ENCODE results near the gene DNAJC12.

The DNAJC12 gene

DNA sequence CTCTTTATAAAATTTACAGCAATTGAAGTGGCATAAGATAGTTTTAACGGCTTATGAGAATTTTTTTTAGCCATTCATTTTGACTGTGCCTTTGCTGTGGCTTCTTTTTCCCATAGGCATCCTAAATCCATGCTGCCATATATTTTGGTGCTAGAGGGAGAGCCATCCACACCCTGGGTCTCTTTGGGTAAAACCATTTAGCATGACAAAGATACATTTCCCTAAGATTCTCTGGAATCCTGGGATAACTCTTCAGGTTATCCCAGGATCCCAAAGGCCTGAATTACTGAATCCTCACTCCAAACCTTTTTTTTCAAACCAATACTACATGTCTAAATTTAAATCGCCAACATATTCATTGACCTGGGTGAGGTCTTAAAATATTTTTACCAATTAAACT lies 28.9 kb downstream of the DNAJC12 start:
- in situ Hi-C loops (cut with MboI; ENCODE audit: low sequenced_read_pairs, unreplicated experiment) = no loop called here
- TF ChIP-seq, protein P1, sequence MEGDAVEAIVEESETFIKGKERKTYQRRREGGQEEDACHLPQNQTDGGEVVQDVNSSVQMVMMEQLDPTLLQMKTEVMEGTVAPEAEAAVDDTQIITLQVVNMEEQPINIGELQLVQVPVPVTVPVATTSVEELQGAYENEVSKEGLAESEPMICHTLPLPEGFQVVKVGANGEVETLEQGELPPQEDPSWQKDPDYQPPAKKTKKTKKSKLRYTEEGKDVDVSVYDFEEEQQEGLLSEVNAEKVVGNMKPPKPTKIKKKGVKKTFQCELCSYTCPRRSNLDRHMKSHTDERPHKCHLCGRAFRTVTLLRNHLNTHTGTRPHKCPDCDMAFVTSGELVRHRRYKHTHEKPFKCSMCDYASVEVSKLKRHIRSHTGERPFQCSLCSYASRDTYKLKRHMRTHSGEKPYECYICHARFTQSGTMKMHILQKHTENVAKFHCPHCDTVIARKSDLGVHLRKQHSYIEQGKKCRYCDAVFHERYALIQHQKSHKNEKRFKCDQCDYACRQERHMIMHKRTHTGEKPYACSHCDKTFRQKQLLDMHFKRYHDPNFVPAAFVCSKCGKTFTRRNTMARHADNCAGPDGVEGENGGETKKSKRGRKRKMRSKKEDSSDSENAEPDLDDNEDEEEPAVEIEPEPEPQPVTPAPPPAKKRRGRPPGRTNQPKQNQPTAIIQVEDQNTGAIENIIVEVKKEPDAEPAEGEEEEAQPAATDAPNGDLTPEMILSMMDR (IDR thresholded peaks at IDR 0.05; ENCODE audit: borderline replicate concordance, control extremely low read depth, extremely low read depth, insufficient read depth, missing control alignments) = no peak
- no peak for DNase-seq (ENCODE audit: low spot score)

DNA sequence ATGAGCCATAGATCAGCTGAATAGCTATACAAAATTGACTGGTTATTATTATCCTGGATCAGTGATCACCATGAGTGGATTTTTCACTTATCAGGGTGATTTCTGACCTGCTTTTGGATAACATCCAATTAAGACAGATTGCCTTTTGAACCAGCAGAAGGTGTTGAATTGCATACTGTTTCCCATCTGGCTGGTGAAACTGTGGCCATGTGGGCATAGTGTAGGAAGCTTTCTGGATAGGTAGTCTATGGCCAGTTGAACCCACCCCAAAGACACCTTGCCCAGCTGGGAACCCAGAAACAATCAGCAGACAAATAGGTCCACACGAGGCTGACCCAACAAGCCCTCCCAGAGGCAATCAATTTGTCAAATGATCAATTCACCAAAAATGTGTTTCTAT lies 29.3 kb downstream of the DNAJC12 start:
- no peak for DNase-seq (ENCODE audit: low spot score)
- TF ChIP-seq, protein P1 (IDR thresholded peaks at IDR 0.05; ENCODE audit: borderline replicate concordance, control extremely low read depth, extremely low read depth, insufficient read depth, missing control alignments) = no peak
- in situ Hi-C loops (cut with MboI; ENCODE audit: low sequenced_read_pairs, unreplicated experiment) = no loop called here

DNA sequence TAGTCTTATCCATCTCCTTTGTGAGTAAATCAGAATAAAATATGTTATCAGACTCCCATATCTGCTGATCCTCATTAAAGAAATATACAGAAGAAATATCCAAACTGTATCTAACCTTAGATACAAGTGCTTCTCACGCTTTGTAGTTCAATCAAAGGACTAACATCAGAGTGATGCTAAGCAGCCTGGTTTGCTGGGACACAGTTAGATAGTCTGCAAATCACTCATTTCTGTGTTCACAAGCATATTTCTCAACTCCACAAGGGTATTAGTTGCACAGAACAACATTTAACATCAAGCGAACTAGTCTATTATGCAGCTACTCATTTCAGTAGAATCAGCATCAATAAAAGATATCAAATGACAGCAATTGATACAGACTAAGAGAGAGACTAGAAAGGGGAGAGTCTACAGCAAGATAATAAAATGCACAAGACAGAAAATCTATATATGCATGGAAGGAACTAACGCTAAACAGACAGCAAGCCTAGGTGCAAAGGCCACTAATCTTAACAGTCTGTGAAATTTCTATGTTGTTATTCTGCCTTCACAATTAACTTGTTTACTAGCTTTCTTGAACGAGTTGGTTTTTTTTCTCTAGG lies 30.0 kb downstream of the DNAJC12 start:
- no peak for DNase-seq (ENCODE audit: low spot score)
- in situ Hi-C loops (cut with MboI; ENCODE audit: low sequenced_read_pairs, unreplicated experiment) = no loop called here

DNA sequence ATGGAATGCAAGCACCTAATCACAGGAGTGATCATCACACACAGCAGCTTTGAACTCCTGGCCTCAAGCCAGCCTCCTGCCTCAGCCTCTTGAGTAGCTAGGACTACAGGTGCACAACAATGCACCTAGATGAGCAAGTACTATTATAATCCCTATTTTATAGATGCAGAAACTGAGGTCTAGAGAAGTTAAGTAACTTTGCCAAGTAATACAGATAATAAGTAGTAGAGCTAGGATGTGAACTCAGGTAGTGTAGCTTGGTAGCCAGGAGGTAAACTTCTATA lies 33.7 kb downstream of the DNAJC12 start:
- TF ChIP-seq, protein P1 (IDR thresholded peaks at IDR 0.05; ENCODE audit: borderline replicate concordance, control extremely low read depth, extremely low read depth, insufficient read depth, missing control alignments) = no peak
- no peak for DNase-seq (ENCODE audit: low spot score)
- in situ Hi-C loops (cut with MboI; ENCODE audit: low sequenced_read_pairs, unreplicated experiment) = no loop called here

More for the DNA sequence above, 30.0 kb downstream of the DNAJC12 start:
- TF ChIP-seq, protein P1 (IDR thresholded peaks at IDR 0.05; ENCODE audit: borderline replicate concordance, control extremely low read depth, extremely low read depth, insufficient read depth, missing control alignments) = no peak

DNA sequence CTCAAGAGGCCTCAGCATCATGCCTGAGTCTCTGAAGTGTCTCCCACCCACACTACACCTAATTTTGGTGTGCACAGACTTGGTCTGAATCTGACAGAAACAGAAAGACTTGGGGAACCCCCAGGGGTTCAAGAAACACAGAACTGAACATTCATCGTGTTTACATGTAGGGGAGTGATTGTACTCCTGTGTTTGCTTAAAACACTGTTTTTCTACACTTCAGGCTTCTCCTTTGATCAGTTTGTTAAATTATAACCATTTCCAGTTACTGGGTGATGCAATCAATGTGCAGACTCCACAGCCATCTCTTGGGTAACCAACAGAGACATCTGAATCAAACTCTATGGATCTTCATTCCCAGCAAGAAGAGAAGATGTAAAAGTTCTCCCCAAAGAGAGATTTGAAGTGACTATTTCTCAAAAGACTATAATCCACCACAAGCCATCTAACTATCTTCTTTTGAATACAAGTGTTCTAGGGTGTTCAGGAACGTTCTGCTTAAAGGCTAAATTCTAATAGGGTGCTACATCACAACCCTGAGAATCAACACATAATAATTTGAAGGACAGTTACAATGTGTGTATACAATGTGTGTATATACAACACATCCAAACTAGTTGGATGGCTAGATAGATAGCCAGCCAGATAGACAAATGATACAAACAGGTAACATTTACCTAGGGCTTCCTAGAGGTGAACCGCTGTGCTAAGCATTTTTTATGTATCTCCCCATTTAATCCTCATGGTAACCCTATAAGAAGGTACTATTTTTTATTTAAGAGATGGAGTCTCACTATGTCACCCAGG lies 34.2 kb downstream of the DNAJC12 start:
- TF ChIP-seq, protein P1 (IDR thresholded peaks at IDR 0.05; ENCODE audit: borderline replicate concordance, control extremely low read depth, extremely low read depth, insufficient read depth, missing control alignments) = no peak
- in situ Hi-C loops (cut with MboI; ENCODE audit: low sequenced_read_pairs, unreplicated experiment) = no loop called here
- DNase-seq (ENCODE audit: low spot score) = peak; percentile 58

DNA sequence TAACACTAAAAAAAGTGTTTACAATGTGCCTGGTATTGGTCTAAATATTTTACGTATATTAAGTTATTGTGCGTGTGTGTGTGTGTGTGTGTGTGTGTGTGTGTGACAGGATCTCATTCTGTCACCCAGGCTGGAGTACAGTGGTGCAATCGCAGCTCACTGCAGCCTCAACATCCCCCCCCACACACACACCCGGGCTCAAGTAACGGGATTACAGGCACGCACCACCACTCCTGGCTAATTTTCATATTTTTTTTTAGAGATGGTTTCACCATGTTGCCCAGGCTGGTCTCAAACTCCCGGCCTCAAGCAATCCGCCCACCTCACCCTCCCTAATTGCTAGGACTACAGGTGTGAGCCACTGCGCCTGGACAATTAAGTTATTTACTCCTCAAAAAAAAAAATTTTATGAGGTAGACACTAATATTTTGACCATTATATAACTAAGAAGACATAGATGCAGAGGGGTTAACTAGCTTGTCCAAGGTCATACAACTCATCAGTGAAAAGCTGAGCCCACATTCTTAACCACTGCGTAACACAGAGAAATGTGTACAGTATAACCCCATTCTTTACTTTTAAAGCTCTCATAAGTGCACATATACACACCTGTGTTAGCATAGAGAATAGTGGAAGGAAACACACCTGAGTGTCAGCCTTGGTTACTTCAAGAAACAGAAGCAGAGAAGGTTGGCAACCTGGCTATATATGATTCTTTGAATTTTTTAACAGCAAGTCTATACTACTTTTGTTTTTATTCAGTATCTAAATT lies 35.0 kb downstream of the DNAJC12 start:
- no peak for DNase-seq (ENCODE audit: low spot score)
- TF ChIP-seq, protein P1 (IDR thresholded peaks at IDR 0.05; ENCODE audit: borderline replicate concordance, control extremely low read depth, extremely low read depth, insufficient read depth, missing control alignments) = no peak
- in situ Hi-C loops (cut with MboI; ENCODE audit: low sequenced_read_pairs, unreplicated experiment) = no loop called here

Data from GM13976 (cell line).